Stimulated activated naive CD8-positive, alpha-beta T cell treated with anti-CD3 and anti-CD28 coated beads, Interleukin-15, Interleukin-2, amounts not matched to agents 100 U/mL and 50 U/mL, for 24 hours (primary cell): ENCODE measurements around the gene JPT1.
"Not testable (repeated sequence)": the region's sequence is repeated elsewhere in the genome, so short reads cannot be mapped to it uniquely, and the experiment has no call there.

Source experiments
- ATAC-seq: fragments of 150-1000 bp; cut with Tn5 transposase; one replicate; pipeline ENCODE4 v1.10.0; 2021
- DNase-seq: peaks from one replicate; pipeline ENCODE4 v3.0.0; 2021

The JPT1 gene

GRCh38 chr17:75130059-75130631 is 24.2 kb downstream of the JPT1 start:
- DNase-seq = no peak
- no peak for ATAC-seq

GRCh38 chr17:75129576-75129975 is 24.7 kb downstream of the JPT1 start:
- no peak for DNase-seq
- ATAC-seq = no peak

- no peak for ATAC-seq
Measured at GRCh38 chr17:75128694-75129505, 25.4 kb downstream of the JPT1 start.

GRCh38 chr17:75127936-75128335 is 26.4 kb downstream of the JPT1 start:
- DNase-seq, ATAC-seq: not testable (repeated sequence)

More at GRCh38 chr17:75128694-75129505, 25.4 kb downstream of the JPT1 start:
- no peak for DNase-seq

- ATAC-seq (no peak), DNase-seq (no peak)
Measured at GRCh38 chr17:75126954-75127353, 27.4 kb downstream of the JPT1 start.

- ATAC-seq = no peak
- DNase-seq = no peak
Measured at GRCh38 chr17:75125984-75126383, 28.3 kb downstream of the JPT1 start.

GRCh38 chr17:75124819-75125162 is 29.5 kb downstream of the JPT1 start:
- no peak for DNase-seq
- ATAC-seq = no peak

GRCh38 chr17:75124041-75124818 is 30.1 kb downstream of the JPT1 start:
- DNase-seq (peak; percentile 69), ATAC-seq (peak; percentile 90)

- DNase-seq (no peak), ATAC-seq (no peak)
Measured at GRCh38 chr17:75118307-75118706, 36.0 kb downstream of the JPT1 start.

- ATAC-seq (no peak), DNase-seq (no peak)
Measured at GRCh38 chr17:75116737-75117136, 37.6 kb downstream of the JPT1 start.

- no peak for ATAC-seq
- no peak for DNase-seq
Measured at GRCh38 chr17:75115555-75115954, 38.8 kb downstream of the JPT1 start.

GRCh38 chr17:75114552-75115314 is 39.6 kb downstream of the JPT1 start:
- DNase-seq (peak; percentile 33), ATAC-seq (no peak)

- ATAC-seq (peak; percentile 74), DNase-seq (peak; percentile 92)
Measured at GRCh38 chr17:75113798-75114551, 40.3 kb downstream of the JPT1 start.

GRCh38 chr17:75111777-75112335 is 42.5 kb downstream of the JPT1 start:
- DNase-seq = no peak
- no peak for ATAC-seq

GRCh38 chr17:75110234-75110937 is 43.9 kb downstream of the JPT1 start:
- DNase-seq (peak; percentile 27), ATAC-seq (no peak)

GRCh38 chr17:75109407-75110233 is 44.7 kb downstream of the JPT1 start, which contains the start of gene ARMC7:
Gene ARMC7 (plus strand): TSS chr17:75109969. CDS start chr17:75110289, 320 bp downstream.
- DNase-seq = peak; percentile 95
- peak; percentile 84 for ATAC-seq

- ATAC-seq (no peak), DNase-seq (peak; percentile 35)
Measured at GRCh38 chr17:75109046-75109406, 45.3 kb downstream of the JPT1 start.

- ATAC-seq (no peak), DNase-seq (no peak)
Measured at GRCh38 chr17:75108193-75108592, 46.1 kb downstream of the JPT1 start.
